WI38 (cell line): ENCODE data around the gene CCNB2.

Source experiments
- H3K4me3 ChIP-seq: 2 replicates; pipeline ENCODE4 v1.5.1; 2011; ENCODE audit warnings: low read depth, mild to moderate bottlenecking, control low read depth, low read length
- CTCF ChIP-seq: IDR thresholded peaks from 2 replicates; pipeline ENCODE4 v1.5.1; 2012; ENCODE audit warnings: low read depth, mild to moderate bottlenecking, control low read depth, low read length

Gene CCNB2

GRCh38 chr15:59174151-59174834 lies 69.3 kb downstream of the CCNB2 start:
- no peak for TF ChIP-seq CTCF
- no peak overlapping the region for H3K4me3 ChIP-seq
